ENCODE measurements around the gene LIN7C. TPM values are rescaled to one million over a fixed set of nuclear protein-coding genes. Genes with fewer than 3 reads are reported as not detected.

Gene LIN7C, protein sequence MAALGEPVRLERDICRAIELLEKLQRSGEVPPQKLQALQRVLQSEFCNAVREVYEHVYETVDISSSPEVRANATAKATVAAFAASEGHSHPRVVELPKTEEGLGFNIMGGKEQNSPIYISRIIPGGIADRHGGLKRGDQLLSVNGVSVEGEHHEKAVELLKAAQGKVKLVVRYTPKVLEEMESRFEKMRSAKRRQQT
- total RNA-seq = 47.7 and 68.8 TPM in 2 replicates

DNA sequence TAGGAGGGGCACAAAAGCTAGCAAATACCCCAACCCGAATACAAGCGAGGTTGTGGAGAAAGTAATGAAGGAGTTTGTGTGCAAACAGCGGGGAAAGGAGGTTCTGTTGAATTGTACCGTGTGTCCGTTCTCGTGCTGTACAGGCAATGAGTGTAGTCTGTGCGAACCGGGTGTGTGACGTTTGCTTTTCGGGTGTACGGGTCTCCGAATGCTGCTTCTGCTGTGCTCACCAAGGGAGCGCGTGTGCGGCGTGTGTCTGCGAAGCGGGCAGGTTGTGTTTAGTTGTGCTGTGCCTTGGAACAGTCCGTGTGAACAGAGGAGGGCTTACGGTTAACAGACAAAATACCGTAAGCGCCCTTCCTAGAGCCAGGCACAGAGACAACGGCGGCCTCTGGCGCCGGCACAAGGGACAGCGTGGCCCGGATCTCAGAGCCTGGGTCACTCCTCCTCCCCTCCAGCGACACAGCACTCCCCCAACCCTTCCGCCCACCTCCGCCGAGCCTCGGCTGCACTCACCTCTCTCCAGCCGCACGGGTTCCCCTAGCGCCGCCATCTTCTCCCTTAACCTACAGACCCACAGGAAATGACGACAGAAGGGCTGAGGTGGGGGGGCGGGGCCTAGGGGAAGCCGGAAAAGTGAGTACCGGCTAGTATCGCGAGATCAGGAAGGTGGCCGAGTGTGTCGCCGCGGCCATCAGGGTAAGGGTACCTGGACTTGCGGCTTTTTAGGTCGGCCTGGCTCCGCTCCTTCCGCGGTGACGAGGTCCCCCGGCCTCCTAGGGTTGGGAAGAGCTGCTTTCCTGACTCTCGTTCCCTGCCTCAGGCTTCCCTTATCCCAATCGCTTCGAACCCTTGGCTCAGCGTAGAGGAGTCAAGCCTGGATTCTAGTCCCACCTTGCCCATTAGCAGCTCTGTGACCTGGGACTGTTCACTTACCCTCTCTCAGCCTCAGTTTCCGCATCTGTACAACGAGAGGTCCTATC is at the start of gene LIN7C:
TSS of gene LIN7C (minus strand) at position 570 of the 983 bp plus-strand sequence. CDS start at position 553, 17 bp downstream.

DNA sequence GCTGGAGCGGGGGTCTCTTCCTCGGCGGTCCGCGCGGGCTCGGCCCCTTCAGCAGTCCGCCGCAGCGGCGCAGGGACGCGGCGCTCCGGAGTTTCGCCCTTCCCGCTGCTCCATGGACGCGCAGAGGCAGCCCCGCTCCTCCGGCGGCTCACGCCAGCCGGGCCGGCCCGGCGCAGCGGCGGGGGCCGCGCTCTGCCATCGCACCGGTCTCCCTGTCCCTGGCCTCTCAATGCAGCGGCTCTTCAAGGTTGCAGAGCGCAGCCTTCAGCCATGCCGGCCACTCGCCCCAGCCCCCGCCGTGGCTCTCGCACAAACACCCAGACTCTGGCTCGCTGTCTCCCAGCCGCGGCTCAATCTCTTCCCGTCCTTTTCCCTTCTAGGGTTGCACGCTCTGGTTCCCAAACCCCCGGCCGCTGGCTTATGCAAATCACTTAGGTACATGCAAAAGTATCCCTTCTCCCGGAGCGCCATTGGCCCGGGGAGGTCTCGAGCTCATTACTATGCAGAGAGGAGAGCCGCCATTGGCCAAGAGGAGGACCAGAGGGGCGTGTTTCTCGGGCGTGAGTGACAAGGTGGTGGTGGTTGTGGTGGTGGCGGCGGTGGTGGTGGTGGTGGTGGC is 34.1 kb downstream of the LIN7C start, which contains the start of gene LGR4:
TSS of gene LGR4 (minus strand) at position 393 of the 619 bp plus-strand sequence. CDS start 488 bp downstream, outside the sequence.

Other genes with a start within 250 kb of the LIN7C start
- gene CCDC34, start 143.6 kb downstream of the LIN7C start, total RNA-seq = 5.2 and 8.4 TPM in 2 replicates
- 5.2 and 6.5 TPM in 2 replicates for gene LGR4, start 34.0 kb downstream of the LIN7C start, total RNA-seq
- 2.6 and 8.5 TPM in 2 replicates for gene BDNF, start 193.7 kb upstream of the LIN7C start, total RNA-seq

All from epithelial cell of umbilical artery (primary cell).